Nucleus accumbens (tissue), 56 donors: ENCODE results near the gene NMU.
"Not testable (repeated sequence)": the region's sequence is repeated elsewhere in the genome, so short reads cannot be mapped to it uniquely, and the experiment has no call there.

ENCODE experiments used
- DNase-seq, 56 donors: peaks; one replicate each; lab custom pipeline; 2025; lab: John Stamatoyannopoulos, UW

The NMU gene

GRCh38 chr4:55568905-55569504 is 67.1 kb downstream of the NMU start:
- no peak for DNase-seq

GRCh38 chr4:55561889-55562288 is 74.2 kb downstream of the NMU start:
- DNase-seq = no peak

GRCh38 chr4:55560096-55560495 is 76.0 kb downstream of the NMU start:
- no peak for DNase-seq

GRCh38 chr4:55554453-55555030 is 81.6 kb downstream of the NMU start:
- no peak for DNase-seq

- DNase-seq = peak in 7 of 56 donors; percentile 2 to 12 (median 4)
Measured at GRCh38 chr4:55553441-55554201, 82.5 kb downstream of the NMU start.

- DNase-seq = not testable (repeated sequence)
Measured at GRCh38 chr4:55551964-55552363, 84.1 kb downstream of the NMU start.

GRCh38 chr4:55549888-55550287 is 86.2 kb downstream of the NMU start:
- no peak for DNase-seq

GRCh38 chr4:55547918-55548317 is 88.2 kb downstream of the NMU start:
- DNase-seq = no peak

GRCh38 chr4:55547466-55547770 is 88.7 kb downstream of the NMU start:
- DNase-seq = peak in 1 of 56 donors; percentile 63

- DNase-seq = peak; percentile 54 to 98 (median 84)
Measured at GRCh38 chr4:55546756-55547465, 89.2 kb downstream of the NMU start, which contains the start of gene CLOCK. Gene CLOCK, minus strand, starts transcription at chr4:55546909. Its CDS starts 64,124 bp downstream, at chr4:55482785.

GRCh38 chr4:55546506-55546755 is 89.7 kb downstream of the NMU start:
- peak in 14 of 56 donors; percentile 20 to 98 (median 88) for DNase-seq

GRCh38 chr4:55545641-55546505 is 90.2 kb downstream of the NMU start:
- peak in 55 of 56 donors; percentile 38 to 91 (median 74) for DNase-seq
